NB4 (cell line): ENCODE measurements around the gene C2CD3.

Source experiments
- POLR2A ChIP-seq: IDR thresholded peaks from 2 replicates; pipeline ENCODE4 v1.6.1; 2011; ENCODE audit warnings: mild to moderate bottlenecking; ENCODE audit not compliant: insufficient read length; ENCODE audit errors: extremely low read depth
- TF ChIP-seq, protein P1 (sequence below): IDR thresholded peaks from one replicate; pipeline ENCODE4 v1.5.1; 2012; ENCODE audit warnings: low read depth, low read length

DNA sequence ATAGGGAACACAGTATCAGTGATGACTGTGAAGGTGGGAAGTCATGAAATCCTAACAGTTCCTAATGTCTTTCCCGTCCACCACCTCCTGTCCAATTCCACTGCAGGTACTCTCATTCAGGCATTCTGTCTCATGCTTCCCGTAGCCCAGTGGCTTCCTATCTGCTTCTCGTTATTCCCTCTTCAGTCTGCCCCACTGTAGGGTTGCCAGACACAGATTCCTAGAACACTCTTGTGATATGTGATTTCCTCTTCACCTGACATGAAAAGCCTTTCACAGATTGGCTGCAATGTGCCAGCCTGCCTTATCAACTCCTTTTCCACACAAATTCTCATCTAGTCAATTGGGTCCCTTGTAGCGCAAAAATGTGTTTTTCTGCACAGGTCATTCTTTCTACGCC lies 49.0 kb downstream of the C2CD3 start:
- TF ChIP-seq, protein P1, sequence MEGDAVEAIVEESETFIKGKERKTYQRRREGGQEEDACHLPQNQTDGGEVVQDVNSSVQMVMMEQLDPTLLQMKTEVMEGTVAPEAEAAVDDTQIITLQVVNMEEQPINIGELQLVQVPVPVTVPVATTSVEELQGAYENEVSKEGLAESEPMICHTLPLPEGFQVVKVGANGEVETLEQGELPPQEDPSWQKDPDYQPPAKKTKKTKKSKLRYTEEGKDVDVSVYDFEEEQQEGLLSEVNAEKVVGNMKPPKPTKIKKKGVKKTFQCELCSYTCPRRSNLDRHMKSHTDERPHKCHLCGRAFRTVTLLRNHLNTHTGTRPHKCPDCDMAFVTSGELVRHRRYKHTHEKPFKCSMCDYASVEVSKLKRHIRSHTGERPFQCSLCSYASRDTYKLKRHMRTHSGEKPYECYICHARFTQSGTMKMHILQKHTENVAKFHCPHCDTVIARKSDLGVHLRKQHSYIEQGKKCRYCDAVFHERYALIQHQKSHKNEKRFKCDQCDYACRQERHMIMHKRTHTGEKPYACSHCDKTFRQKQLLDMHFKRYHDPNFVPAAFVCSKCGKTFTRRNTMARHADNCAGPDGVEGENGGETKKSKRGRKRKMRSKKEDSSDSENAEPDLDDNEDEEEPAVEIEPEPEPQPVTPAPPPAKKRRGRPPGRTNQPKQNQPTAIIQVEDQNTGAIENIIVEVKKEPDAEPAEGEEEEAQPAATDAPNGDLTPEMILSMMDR = no peak
- no peak for TF ChIP-seq POLR2A
